Measurements from ENCODE around the gene MRPL49.

Gene MRPL49

DNA sequence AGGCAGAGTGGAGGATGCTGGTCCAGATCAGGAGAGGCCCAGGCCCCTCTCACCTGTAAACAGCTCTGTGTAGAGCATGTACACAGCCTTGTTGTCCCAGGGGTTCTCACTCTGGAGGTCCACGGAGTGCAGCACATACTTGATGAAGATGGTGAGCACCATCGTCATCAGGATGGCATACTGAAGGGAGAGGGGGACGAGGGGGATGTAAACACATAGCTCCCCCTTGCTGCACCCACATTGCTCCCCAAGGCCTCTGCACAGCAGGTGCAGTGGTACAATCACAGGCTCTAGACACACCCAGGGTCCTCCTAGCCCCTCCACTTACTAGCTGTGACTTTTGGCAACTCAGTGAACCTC is 9.3 kb downstream of the MRPL49 start:
- no peaks in the 10 kb centered on the region for H3K9me3 ChIP-seq (ENCODE audit: insufficient read depth, low read depth, low read length)
- no peak overlapping the region for H3K27ac ChIP-seq (ENCODE audit: low read depth, low read length)
- H3K36me3 ChIP-seq (ENCODE audit: insufficient read depth, low read length): peaks cover 60% of the 10 kb centered on the region
- no peak overlapping the region for H3K4me3 ChIP-seq (ENCODE audit: low read length)
- H3K4me1 ChIP-seq (ENCODE audit: insufficient read depth, low read length): 0 out of 2 replicates have a peak, but pooled peaks cover 2% of the 10 kb centered on the region
- no peaks in the 10 kb centered on the region for H3K27me3 ChIP-seq (ENCODE audit: insufficient read depth, low read length)
- H3K9ac ChIP-seq (ENCODE audit: low read depth, low read length): no peak overlapping the region
- WGBS: 91% methylated on average over 3 of the region's 3 CpGs

DNA sequence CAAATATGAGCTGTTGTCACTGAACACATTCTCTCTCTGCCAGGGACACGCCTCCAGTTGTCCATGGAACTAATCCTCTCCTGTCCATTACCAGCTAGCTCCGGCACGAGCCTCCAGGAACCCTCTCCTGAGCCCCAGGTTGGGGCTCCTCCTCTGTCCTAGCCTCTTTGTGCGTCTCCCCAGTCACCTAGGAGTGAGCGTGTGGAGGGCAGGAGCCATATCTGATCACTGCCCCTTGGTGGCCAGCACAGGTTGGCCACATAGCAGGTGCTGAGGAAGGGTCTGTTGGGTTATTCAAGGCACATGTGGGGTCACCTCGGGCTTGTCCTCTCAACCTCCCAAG is 9.7 kb downstream of the MRPL49 start:
- H3K27me3 ChIP-seq (ENCODE audit: insufficient read depth, low read length): no peaks in the 10 kb centered on the region
- no peak overlapping the region for H3K27ac ChIP-seq (ENCODE audit: low read depth, low read length)
- H3K36me3 ChIP-seq (ENCODE audit: insufficient read depth, low read length): peaks cover 55% of the 10 kb centered on the region
- no peak overlapping the region for H3K9ac ChIP-seq (ENCODE audit: low read depth, low read length)
- H3K4me1 ChIP-seq (ENCODE audit: insufficient read depth, low read length): 0 out of 2 replicates have a peak, but pooled peaks cover 2% of the 10 kb centered on the region
- 95% methylated on average over 6 of the region's 6 CpGs for WGBS
- no peaks in the 10 kb centered on the region for H3K9me3 ChIP-seq (ENCODE audit: insufficient read depth, low read depth, low read length)
- no peak overlapping the region for H3K4me3 ChIP-seq (ENCODE audit: low read length)

DNA sequence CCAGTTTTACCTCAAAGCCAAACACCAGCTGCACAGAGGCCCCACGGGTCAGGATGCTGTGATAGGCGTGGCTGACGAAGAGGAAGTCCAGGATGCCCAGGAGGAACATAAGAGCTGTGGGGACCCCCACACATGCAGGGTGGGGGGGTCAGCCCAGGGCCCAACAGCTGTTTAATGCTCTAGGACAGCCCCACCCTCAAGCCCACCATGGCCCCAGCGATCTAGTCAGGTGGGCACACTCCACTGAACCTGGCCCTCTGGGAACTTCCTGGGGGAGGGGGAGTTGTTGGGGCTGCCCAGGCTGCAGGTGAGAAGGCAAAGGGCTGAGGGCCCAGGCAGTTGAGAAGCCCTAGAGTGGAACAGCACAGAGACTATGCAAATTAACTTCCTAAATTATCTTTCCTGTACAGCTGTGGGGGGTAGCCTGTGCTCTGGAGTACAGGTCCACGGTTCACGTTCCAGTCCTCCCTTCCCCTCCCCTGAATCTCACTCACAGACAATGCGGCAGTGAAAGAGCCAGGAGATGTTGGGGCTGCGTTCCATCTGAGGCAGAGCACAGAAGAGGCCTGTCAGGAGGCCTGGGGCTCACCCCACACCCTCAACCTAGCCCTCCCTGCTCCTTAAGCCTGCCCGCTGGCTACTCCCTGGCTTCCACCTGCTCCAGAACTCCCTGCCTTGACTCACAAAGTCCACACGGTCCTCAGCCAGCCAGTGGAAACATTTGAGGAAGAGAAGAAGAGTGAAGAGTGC is 10.3 kb downstream of the MRPL49 start:
- no peak overlapping the region for H3K4me3 ChIP-seq (ENCODE audit: low read length)
- no peaks in the 10 kb centered on the region for H3K27me3 ChIP-seq (ENCODE audit: insufficient read depth, low read length)
- H3K4me1 ChIP-seq (ENCODE audit: insufficient read depth, low read length): 0 out of 2 replicates have a peak, but pooled peaks cover 2% of the 10 kb centered on the region
- peaks cover 49% of the 10 kb centered on the region for H3K36me3 ChIP-seq (ENCODE audit: insufficient read depth, low read length)
- H3K9ac ChIP-seq (ENCODE audit: low read depth, low read length): no peak overlapping the region
- H3K9me3 ChIP-seq (ENCODE audit: insufficient read depth, low read depth, low read length): no peaks in the 10 kb centered on the region
- 90% methylated on average over 10 of the region's 10 CpGs for WGBS
- no peak overlapping the region for H3K27ac ChIP-seq (ENCODE audit: low read depth, low read length)

DNA sequence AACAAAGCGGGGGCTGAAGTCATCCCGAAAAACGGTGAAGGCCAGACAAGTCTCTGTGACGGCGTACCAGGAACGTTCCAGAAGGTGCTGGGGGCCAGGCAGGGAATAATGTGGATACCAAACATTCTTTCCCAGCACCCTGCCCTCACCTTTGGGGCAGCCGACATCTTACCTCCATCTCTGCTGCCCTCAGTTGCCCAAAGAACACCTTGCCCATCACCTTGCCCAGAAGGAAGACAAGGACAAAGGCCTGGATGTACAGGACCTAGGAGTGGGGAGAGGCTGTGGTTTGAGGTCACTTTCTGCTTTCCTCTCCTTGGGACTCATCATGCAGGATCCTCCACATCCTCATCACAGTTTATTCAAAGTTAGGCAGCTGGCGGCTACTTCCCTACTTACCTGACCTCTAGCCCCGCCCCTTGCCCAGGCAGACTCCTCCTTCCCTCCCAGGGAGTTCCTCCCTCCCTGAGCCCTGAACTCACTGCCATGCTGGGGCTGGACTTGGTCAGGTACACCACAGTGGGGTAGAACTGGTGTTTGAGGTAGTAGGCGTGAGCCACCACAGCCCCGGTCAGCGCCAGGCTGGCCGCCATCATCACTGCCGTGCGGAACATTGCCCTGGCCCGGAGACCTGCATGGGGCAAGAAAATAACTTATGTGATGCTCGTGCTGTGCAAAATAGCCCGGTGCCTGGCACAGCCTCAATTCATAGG is 11.0 kb downstream of the MRPL49 start:
- Histone ChIP-seq H3K27me3 (ENCODE audit: insufficient read depth, low read length) (no peaks in the 10 kb centered on the region), H3K4me1 (ENCODE audit: insufficient read depth, low read length) (0 out of 2 replicates have a peak, but pooled peaks cover 2% of the 10 kb centered on the region), H3K27ac (ENCODE audit: low read depth, low read length) (peak overlapping the region; percentile 94), H3K9me3 (ENCODE audit: insufficient read depth, low read depth, low read length) (no peaks in the 10 kb centered on the region), H3K4me3 (ENCODE audit: low read length) (peak overlapping the region; percentile 83), H3K9ac (ENCODE audit: low read depth, low read length) (peak overlapping the region; percentile 98; the same call in 1 of the 2 replicates), H3K36me3 (ENCODE audit: insufficient read depth, low read length) (peaks cover 43% of the 10 kb centered on the region)
- WGBS: 52% methylated on average over 18 of the region's 18 CpGs

DNA sequence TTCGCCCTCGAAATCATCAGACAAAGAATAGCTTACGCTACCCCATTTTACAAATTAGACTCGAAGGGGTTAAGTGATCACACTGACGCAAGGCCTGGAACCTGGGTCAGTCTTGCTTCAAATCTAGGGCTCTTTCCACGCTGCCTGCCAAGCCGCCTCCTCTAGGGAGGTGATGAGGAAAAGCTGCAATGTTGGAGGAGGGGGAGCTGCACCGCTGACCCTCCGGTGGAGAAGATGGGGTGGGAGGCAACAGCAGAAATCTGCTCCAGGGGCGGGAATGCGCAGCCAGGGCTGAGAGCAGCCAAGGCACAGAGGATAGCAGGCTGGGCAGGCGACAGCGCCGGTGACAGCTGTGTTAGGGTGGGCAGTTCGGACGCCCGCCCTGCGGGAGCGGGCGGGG is 11.6 kb downstream of the MRPL49 start:
- H3K9me3 ChIP-seq (ENCODE audit: insufficient read depth, low read depth, low read length): no peaks in the 10 kb centered on the region
- H3K9ac ChIP-seq (ENCODE audit: low read depth, low read length): peak overlapping the region; percentile 98
- peak overlapping the region; percentile 94 for H3K27ac ChIP-seq (ENCODE audit: low read depth, low read length)
- H3K4me3 ChIP-seq (ENCODE audit: low read length): peak overlapping the region; percentile 83
- WGBS: under 1% methylated on average over 20 of the region's 20 CpGs
- 0 out of 2 replicates have a peak, but pooled peaks cover 2% of the 10 kb centered on the region for H3K4me1 ChIP-seq (ENCODE audit: insufficient read depth, low read length)
- H3K27me3 ChIP-seq (ENCODE audit: insufficient read depth, low read length): no peaks in the 10 kb centered on the region
- peaks cover 38% of the 10 kb centered on the region for H3K36me3 ChIP-seq (ENCODE audit: insufficient read depth, low read length)

DNA sequence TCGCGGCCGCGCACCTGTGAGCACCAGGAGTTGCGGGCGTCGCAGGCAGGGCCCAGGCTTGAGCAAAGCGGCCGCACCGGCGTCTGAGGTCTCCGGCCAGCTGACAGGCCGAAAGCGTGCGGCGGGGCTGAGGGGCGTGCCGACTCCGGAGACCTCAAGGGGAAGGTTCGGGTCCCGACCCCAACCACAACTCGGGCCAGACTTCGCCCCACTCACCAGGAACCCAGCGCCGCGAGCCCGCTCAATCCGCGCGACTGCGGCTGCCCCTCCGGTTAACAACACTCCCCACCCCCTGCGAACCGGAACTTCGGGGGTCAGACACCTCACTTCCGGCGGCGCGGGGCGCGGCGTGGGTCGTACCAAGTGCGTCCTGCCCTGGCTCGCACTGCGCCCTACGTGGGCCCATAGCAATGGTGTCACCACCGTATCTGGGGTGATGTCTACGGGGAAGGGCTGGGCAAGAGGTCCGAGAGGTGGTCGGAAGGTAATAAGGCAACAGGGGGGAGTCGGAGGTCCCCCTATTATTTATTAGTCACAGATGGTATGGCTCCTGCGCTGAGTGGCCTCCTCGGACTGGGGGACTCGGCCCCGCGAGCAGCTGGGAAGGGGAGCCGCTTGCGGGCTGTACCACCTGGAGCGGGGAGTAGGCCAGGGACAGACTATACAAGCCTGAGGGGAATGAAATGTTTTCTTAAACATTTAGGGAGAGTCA is 12.3 kb downstream of the MRPL49 start, which contains the start of gene SYVN1:
SYVN1 (minus strand) TSS at position 280 of the 712 bp plus-strand sequence. CDS start 918 bp downstream, outside the sequence.
- H3K27me3 ChIP-seq (ENCODE audit: insufficient read depth, low read length): no peaks in the 10 kb centered on the region
- H3K36me3 ChIP-seq (ENCODE audit: insufficient read depth, low read length): peaks cover 31% of the 10 kb centered on the region
- 0 out of 2 replicates have a peak, but pooled peaks cover 2% of the 10 kb centered on the region for H3K4me1 ChIP-seq (ENCODE audit: insufficient read depth, low read length)
- H3K4me3 ChIP-seq (ENCODE audit: low read length): peak within 1 kb of the TSS; percentile 83
- H3K9ac ChIP-seq (ENCODE audit: low read depth, low read length): peak within 1 kb of the TSS; percentile 98
- under 1% methylated on average over 60 of the region's 60 CpGs for WGBS
- no peaks in the 10 kb centered on the region for H3K9me3 ChIP-seq (ENCODE audit: insufficient read depth, low read depth, low read length)
- peak within 1 kb of the TSS; percentile 94 for H3K27ac ChIP-seq (ENCODE audit: low read depth, low read length)

DNA sequence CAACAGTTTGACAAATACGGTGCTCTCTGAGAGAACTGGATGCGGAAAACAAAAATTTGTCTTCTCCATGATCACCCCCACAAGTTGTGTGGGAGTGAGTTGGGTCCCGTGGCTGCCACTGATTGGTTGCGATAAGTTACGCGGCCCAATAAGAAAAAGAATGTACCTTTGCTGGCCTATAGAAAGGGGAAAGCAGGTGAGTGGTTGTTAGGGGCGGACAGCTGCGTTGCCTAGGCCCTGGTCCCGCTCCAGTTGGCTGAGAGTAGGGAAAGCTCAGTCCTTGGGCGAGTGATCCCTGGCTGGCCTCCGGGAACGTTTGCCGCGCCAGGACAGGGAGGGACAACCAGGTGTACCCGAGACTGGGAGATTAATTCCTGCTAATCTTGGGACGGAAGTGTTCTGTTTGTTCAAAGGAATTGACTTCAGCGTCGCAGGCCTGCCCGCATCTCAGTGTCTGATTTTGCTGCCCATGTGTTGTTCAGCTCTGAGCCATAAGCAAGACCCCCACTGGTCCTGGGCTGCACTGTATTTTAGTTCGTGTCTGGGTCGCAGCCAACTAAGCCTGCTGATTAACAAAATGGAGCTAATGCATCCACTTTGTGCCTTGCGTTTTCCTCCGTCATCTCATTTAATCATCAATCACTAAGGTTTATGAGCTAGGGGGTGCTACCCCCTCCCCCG is 13.0 kb downstream of the MRPL49 start:
- WGBS: 6% methylated on average over 24 of the region's 24 CpGs
- Histone ChIP-seq H3K27ac (ENCODE audit: low read depth, low read length) (peak overlapping the region; percentile 94), H3K4me1 (ENCODE audit: insufficient read depth, low read length) (0 out of 2 replicates have a peak, but pooled peaks cover 2% of the 10 kb centered on the region)

DNA sequence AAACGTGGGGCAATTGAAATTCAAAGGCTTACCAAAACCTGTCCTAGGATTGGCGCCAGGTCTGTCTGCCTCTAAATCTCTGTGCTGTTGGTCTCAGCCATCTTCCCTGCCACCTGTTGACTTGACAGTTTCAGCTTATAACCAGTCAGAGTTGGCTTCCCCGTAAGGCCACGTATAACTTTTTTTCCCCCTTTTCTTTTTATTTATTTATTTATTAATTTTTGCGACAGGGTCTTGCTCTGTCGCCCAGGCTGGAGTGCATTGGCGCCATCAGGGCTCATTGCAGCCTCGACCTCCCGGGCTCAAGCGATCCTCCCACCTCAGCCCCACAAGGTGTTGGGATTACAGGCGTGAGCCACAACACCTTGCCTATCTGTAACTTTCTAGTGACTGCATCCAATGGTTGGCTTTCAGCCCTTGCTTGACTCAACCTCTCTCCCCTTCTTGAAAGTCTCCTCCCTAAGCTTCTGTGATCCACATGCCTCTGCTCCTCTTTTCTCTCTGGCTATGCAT is 13.6 kb downstream of the MRPL49 start:
- Histone ChIP-seq H3K36me3 (ENCODE audit: insufficient read depth, low read length) (peaks cover 19% of the 10 kb centered on the region), H3K27ac (ENCODE audit: low read depth, low read length) (peak overlapping the region; percentile 73), H3K4me1 (ENCODE audit: insufficient read depth, low read length) (0 out of 2 replicates have a peak, but pooled peaks cover 2% of the 10 kb centered on the region), H3K9me3 (ENCODE audit: insufficient read depth, low read depth, low read length) (no peaks in the 10 kb centered on the region), H3K9ac (ENCODE audit: low read depth, low read length) (peak overlapping the region; percentile 98), H3K27me3 (ENCODE audit: insufficient read depth, low read length) (0 out of 2 replicates have a peak, but pooled peaks cover 8% of the 10 kb centered on the region), H3K4me3 (ENCODE audit: low read length) (peak overlapping the region; percentile 83)
- WGBS: 75% methylated on average over 10 of the region's 11 CpGs

More for the DNA sequence above, 13.0 kb downstream of the MRPL49 start:
- H3K27me3 ChIP-seq (ENCODE audit: insufficient read depth, low read length): 0 out of 2 replicates have a peak, but pooled peaks cover 2% of the 10 kb centered on the region
- no peaks in the 10 kb centered on the region for H3K9me3 ChIP-seq (ENCODE audit: insufficient read depth, low read depth, low read length)
- peak overlapping the region; percentile 98 for H3K9ac ChIP-seq (ENCODE audit: low read depth, low read length)
- peaks cover 24% of the 10 kb centered on the region for H3K36me3 ChIP-seq (ENCODE audit: insufficient read depth, low read length)
- H3K4me3 ChIP-seq (ENCODE audit: low read length): peak overlapping the region; percentile 83

DNA sequence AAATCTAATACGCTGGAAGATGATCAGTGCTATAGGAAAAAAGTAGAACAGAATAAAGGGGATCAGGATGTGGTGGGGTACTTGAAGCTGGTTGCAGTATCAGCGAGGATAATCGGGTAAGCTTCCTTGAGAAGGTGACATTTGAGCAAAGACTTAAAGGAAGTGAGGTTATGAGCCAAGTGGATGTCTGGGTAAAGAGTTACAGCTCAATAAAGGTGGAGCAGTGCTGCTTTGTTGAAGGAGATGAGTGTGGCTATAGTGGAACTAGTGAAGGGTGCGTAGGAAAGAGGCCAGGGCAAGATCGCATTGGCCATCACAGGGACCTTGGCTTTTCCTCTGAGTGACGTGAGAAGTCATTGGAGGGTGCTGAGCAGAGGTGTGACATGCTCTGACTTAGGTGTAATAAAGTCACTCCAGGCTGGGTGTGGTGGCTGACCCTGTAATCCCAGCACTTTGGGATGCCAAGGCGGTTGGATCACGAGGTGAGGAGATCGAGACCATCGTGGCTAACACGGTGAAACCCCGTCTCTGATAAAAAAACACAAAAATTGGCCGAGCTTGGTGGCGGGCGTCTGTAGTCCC is 14.5 kb downstream of the MRPL49 start:
- Histone ChIP-seq H3K27me3 (ENCODE audit: insufficient read depth, low read length) (0 out of 2 replicates have a peak, but pooled peaks cover 9% of the 10 kb centered on the region), H3K4me3 (ENCODE audit: low read length) (no peak overlapping the region), H3K9ac (ENCODE audit: low read depth, low read length) (no peak overlapping the region), H3K36me3 (ENCODE audit: insufficient read depth, low read length) (peaks cover 10% of the 10 kb centered on the region), H3K27ac (ENCODE audit: low read depth, low read length) (no peak overlapping the region), H3K4me1 (ENCODE audit: insufficient read depth, low read length) (0 out of 2 replicates have a peak, but pooled peaks cover 2% of the 10 kb centered on the region), H3K9me3 (ENCODE audit: insufficient read depth, low read depth, low read length) (no peaks in the 10 kb centered on the region)
- WGBS: 92% methylated on average over 15 of the region's 15 CpGs

DNA sequence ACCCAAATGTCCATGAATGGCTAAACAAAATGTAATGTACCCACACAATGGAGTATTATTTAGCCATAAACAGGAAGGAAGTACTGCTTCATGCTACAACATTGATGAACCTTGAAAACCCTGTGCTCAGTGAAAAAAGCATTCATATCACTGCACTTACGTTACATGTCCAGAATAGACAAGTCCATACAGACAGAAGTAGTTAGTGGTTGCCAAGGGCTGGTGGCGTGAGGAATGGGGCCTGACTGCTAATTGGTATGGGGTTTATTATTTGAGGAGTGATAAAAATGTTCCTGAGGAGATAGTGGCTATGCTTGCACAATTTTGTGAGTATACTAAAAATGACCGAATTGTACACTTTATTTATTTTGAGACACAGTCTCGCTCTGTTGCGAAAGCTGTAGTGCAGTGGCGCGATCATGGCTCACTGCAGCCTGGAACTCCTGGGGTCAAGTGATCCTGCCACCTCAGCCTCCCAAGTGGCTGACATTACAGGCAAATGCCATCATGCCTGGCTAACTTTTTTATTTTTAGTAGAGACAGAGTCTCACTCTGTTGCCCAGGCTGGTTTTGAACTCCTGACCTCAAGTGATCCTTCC is 19.9 kb downstream of the MRPL49 start:
- Histone ChIP-seq H3K36me3 (ENCODE audit: insufficient read depth, low read length) (no peaks in the 10 kb centered on the region), H3K9ac (ENCODE audit: low read depth, low read length) (no peak overlapping the region), H3K9me3 (ENCODE audit: insufficient read depth, low read depth, low read length) (0 out of 2 replicates have a peak, but pooled peaks cover 4% of the 10 kb centered on the region), H3K4me1 (ENCODE audit: insufficient read depth, low read length) (no peaks in the 10 kb centered on the region), H3K27me3 (ENCODE audit: insufficient read depth, low read length) (0 out of 2 replicates have a peak, but pooled peaks cover 9% of the 10 kb centered on the region), H3K27ac (ENCODE audit: low read depth, low read length) (no peak overlapping the region), H3K4me3 (ENCODE audit: low read length) (no peak overlapping the region)
- 95% methylated on average over 7 of the region's 7 CpGs for WGBS
